HG02623 (cell line): ENCODE data around the gene TXNRD3.
"Not testable (repeated sequence)": the region's sequence is repeated elsewhere in the genome, so short reads cannot be mapped to it uniquely, and the experiment has no call there.

ENCODE experiments used
- ATAC-seq: cut with Tn5 transposase; IDR thresholded peaks from one replicate; pipeline ENCODE4 v1.9.1; 2021; ENCODE audit warnings: moderate library complexity; ENCODE audit not compliant: unreplicated experiment

The TXNRD3 gene

GRCh38 chr3:126649556-126650092 lies 5.3 kb downstream of the TXNRD3 start:
- no peak for ATAC-seq

- ATAC-seq, result no peak
Measured at GRCh38 chr3:126646674-126647073, 8.2 kb downstream of the TXNRD3 start.

GRCh38 chr3:126644615-126645014 lies 10.3 kb downstream of the TXNRD3 start:
- no peak for ATAC-seq

- no peak for ATAC-seq
Measured at GRCh38 chr3:126638790-126639189, 16.1 kb downstream of the TXNRD3 start.

GRCh38 chr3:126636436-126636835 lies 18.5 kb downstream of the TXNRD3 start:
- no peak for ATAC-seq

- no peak for ATAC-seq
Measured at GRCh38 chr3:126634803-126635202, 20.1 kb downstream of the TXNRD3 start.

GRCh38 chr3:126630020-126630419 lies 24.9 kb downstream of the TXNRD3 start:
- ATAC-seq, result no peak

GRCh38 chr3:126625735-126626134 lies 29.2 kb downstream of the TXNRD3 start:
- ATAC-seq, result not testable (repeated sequence)

GRCh38 chr3:126622694-126623093 lies 32.2 kb downstream of the TXNRD3 start:
- ATAC-seq, result no peak

GRCh38 chr3:126621627-126622345 lies 33.1 kb downstream of the TXNRD3 start:
- no peak for ATAC-seq

GRCh38 chr3:126621171-126621570 lies 33.8 kb downstream of the TXNRD3 start:
- no peak for ATAC-seq

GRCh38 chr3:126620738-126621137 lies 34.2 kb downstream of the TXNRD3 start:
- ATAC-seq, result no peak

- no peak for ATAC-seq
Measured at GRCh38 chr3:126618760-126619159, 36.2 kb downstream of the TXNRD3 start.

- no peak for ATAC-seq
Measured at GRCh38 chr3:126618021-126618420, 36.9 kb downstream of the TXNRD3 start.

GRCh38 chr3:126617571-126617970 lies 37.4 kb downstream of the TXNRD3 start:
- ATAC-seq, result no peak

- no peak for ATAC-seq
Measured at GRCh38 chr3:126616931-126617330, 38.0 kb downstream of the TXNRD3 start.

- no peak for ATAC-seq
Measured at GRCh38 chr3:126613479-126614188, 41.3 kb downstream of the TXNRD3 start.

- ATAC-seq, result no peak
Measured at GRCh38 chr3:126612479-126613205, 42.3 kb downstream of the TXNRD3 start.

GRCh38 chr3:126609909-126610308 lies 45.0 kb downstream of the TXNRD3 start:
- ATAC-seq, result no peak

GRCh38 chr3:126607214-126607908 lies 47.6 kb downstream of the TXNRD3 start:
- ATAC-seq, result no peak

GRCh38 chr3:126606001-126606400 lies 48.9 kb downstream of the TXNRD3 start:
- ATAC-seq, result no peak
